ENCODE data around the gene PTPN13.

Gene PTPN13

GRCh38 chr4:86771141-86771540 is 177.0 kb downstream of the PTPN13 start:
- H4K20me1 ChIP-seq (ENCODE audit: insufficient read depth): no peaks in the 10 kb centered on the region
- no peak overlapping the region for H3K9ac ChIP-seq
- no peak overlapping the region for H3K4me2 ChIP-seq
- H3K27ac ChIP-seq: no peak overlapping the region
- H3K79me2 ChIP-seq (ENCODE audit: insufficient read depth, low read depth): no peaks in the 10 kb centered on the region
- TF ChIP-seq CTCF (conservative IDR thresholded peaks at IDR 0.05; ENCODE audit: low read depth, low read length): no peak
- no peak overlapping the region for H3K4me3 ChIP-seq (IDR thresholded peaks at IDR 0.05; ENCODE audit: insufficient read depth, low read depth, low read length)
- H2AFZ ChIP-seq (ENCODE audit: low read depth): no peak overlapping the region
- H3K4me1 ChIP-seq (ENCODE audit: low read depth, poor library complexity, severe bottlenecking): no peaks in the 10 kb centered on the region
- H3K36me3 ChIP-seq (ENCODE audit: insufficient read depth): no peaks in the 10 kb centered on the region
- no peaks in the 10 kb centered on the region for H3K27me3 ChIP-seq (ENCODE audit: insufficient read depth, low read depth)

GRCh38 chr4:86775061-86775460 is 180.9 kb downstream of the PTPN13 start:
- Histone ChIP-seq H3K27ac (no peak overlapping the region), H3K4me3 (IDR thresholded peaks at IDR 0.05; ENCODE audit: insufficient read depth, low read depth, low read length) (no peak overlapping the region), H3K4me1 (ENCODE audit: low read depth, poor library complexity, severe bottlenecking) (no peaks in the 10 kb centered on the region), H3K79me2 (ENCODE audit: insufficient read depth, low read depth) (no peaks in the 10 kb centered on the region), H3K27me3 (ENCODE audit: insufficient read depth, low read depth) (no peaks in the 10 kb centered on the region), H2AFZ (ENCODE audit: low read depth) (no peak overlapping the region), H3K4me2 (no peak overlapping the region), H4K20me1 (ENCODE audit: insufficient read depth) (no peaks in the 10 kb centered on the region), H3K9ac (no peak overlapping the region), H3K36me3 (ENCODE audit: insufficient read depth) (no peaks in the 10 kb centered on the region)
- TF ChIP-seq CTCF (conservative IDR thresholded peaks at IDR 0.05; ENCODE audit: low read depth, low read length): no peak

- Histone ChIP-seq H3K27me3 (ENCODE audit: insufficient read depth, low read depth) (no peaks in the 10 kb centered on the region), H3K79me2 (ENCODE audit: insufficient read depth, low read depth) (no peaks in the 10 kb centered on the region), H3K4me2 (no peak overlapping the region), H3K9ac (no peak overlapping the region), H3K27ac (no peak overlapping the region), H3K4me3 (IDR thresholded peaks at IDR 0.05; ENCODE audit: insufficient read depth, low read depth, low read length) (no peak overlapping the region), H4K20me1 (ENCODE audit: insufficient read depth) (no peaks in the 10 kb centered on the region), H3K36me3 (ENCODE audit: insufficient read depth) (no peaks in the 10 kb centered on the region), H2AFZ (ENCODE audit: low read depth) (no peak overlapping the region), H3K4me1 (ENCODE audit: low read depth, poor library complexity, severe bottlenecking) (no peaks in the 10 kb centered on the region)
- no peak for TF ChIP-seq CTCF (conservative IDR thresholded peaks at IDR 0.05; ENCODE audit: low read depth, low read length)
Measured at GRCh38 chr4:86778175-86778574, 184.1 kb downstream of the PTPN13 start.

- Histone ChIP-seq H3K36me3 (ENCODE audit: insufficient read depth) (no peaks in the 10 kb centered on the region), H3K27ac (no peak overlapping the region), H3K4me1 (ENCODE audit: low read depth, poor library complexity, severe bottlenecking) (no peaks in the 10 kb centered on the region), H3K4me2 (no peak overlapping the region), H3K9ac (no peak overlapping the region), H2AFZ (ENCODE audit: low read depth) (no peak overlapping the region), H3K27me3 (ENCODE audit: insufficient read depth, low read depth) (no peaks in the 10 kb centered on the region), H3K79me2 (ENCODE audit: insufficient read depth, low read depth) (no peaks in the 10 kb centered on the region), H4K20me1 (ENCODE audit: insufficient read depth) (no peaks in the 10 kb centered on the region), H3K4me3 (IDR thresholded peaks at IDR 0.05; ENCODE audit: insufficient read depth, low read depth, low read length) (no peak overlapping the region)
- TF ChIP-seq CTCF (conservative IDR thresholded peaks at IDR 0.05; ENCODE audit: low read depth, low read length): no peak
Measured at GRCh38 chr4:86788826-86789225, 194.7 kb downstream of the PTPN13 start.

- no peak for TF ChIP-seq CTCF (conservative IDR thresholded peaks at IDR 0.05; ENCODE audit: low read depth, low read length)
- no peak overlapping the region for H3K4me3 ChIP-seq (IDR thresholded peaks at IDR 0.05; ENCODE audit: insufficient read depth, low read depth, low read length)
- no peak overlapping the region for H3K27ac ChIP-seq
- H2AFZ ChIP-seq (ENCODE audit: low read depth): no peak overlapping the region
- no peaks in the 10 kb centered on the region for H3K4me1 ChIP-seq (ENCODE audit: low read depth, poor library complexity, severe bottlenecking)
- no peaks in the 10 kb centered on the region for H3K27me3 ChIP-seq (ENCODE audit: insufficient read depth, low read depth)
- no peak overlapping the region for H3K9ac ChIP-seq
- H3K4me2 ChIP-seq: no peak overlapping the region
- no peaks in the 10 kb centered on the region for H3K79me2 ChIP-seq (ENCODE audit: insufficient read depth, low read depth)
- no peaks in the 10 kb centered on the region for H4K20me1 ChIP-seq (ENCODE audit: insufficient read depth)
- no peaks in the 10 kb centered on the region for H3K36me3 ChIP-seq (ENCODE audit: insufficient read depth)
Measured at GRCh38 chr4:86791126-86791525, 197.0 kb downstream of the PTPN13 start.
